SK-N-SH treated with all-trans-retinoic acid at 6 μM for 48 hours (cell line): ENCODE results near the gene DCBLD2.

ENCODE experiments used
- BACH2 ChIP-seq: fragments of 250-450 bp; sonication (Bioruptor Pico); IDR thresholded peaks from 2 replicates; pipeline ENCODE4 v1.9.0; 2021; ENCODE audit warnings: mild to moderate bottlenecking, borderline replicate concordance
- CSDC2 ChIP-seq: fragments of 250-450 bp; sonication (Bioruptor Pico); IDR thresholded peaks from 2 replicates; pipeline ENCODE4 v1.5.0; 2020; ENCODE audit warnings: mild to moderate bottlenecking, moderate library complexity
- ESRRG ChIP-seq: fragments of 250-450 bp; sonication (Bioruptor Pico); IDR thresholded peaks from 2 replicates; pipeline ENCODE4 v1.6.1; 2021; ENCODE audit warnings: mild to moderate bottlenecking
- GLIS3 ChIP-seq: fragments of 250-450 bp; sonication (Bioruptor Pico); IDR thresholded peaks from 2 replicates; pipeline ENCODE4 v1.5.0; 2020; ENCODE audit warnings: mild to moderate bottlenecking, moderate library complexity
- PPARA ChIP-seq: fragments of 250-450 bp; sonication (Bioruptor Pico); IDR thresholded peaks from 2 replicates; pipeline ENCODE4 v1.5.0; 2020; ENCODE audit warnings: mild to moderate bottlenecking, borderline replicate concordance
- ZFP3 ChIP-seq: fragments of 250-450 bp; sonication (Bioruptor Pico); IDR thresholded peaks from 2 replicates; pipeline ENCODE4 v1.5.0; 2020; ENCODE audit warnings: mild to moderate bottlenecking, moderate library complexity
- ZFP30 ChIP-seq: fragments of 450-650 bp; formaldehyde crosslinking; IDR thresholded peaks from 2 replicates; pipeline ENCODE4 v1.5.0; 2022; ENCODE audit warnings: mild to moderate bottlenecking, moderate library complexity
- TF ChIP-seq, protein P1 (sequence below): fragments of 250-450 bp; sonication (Bioruptor Pico); IDR thresholded peaks from 2 replicates; pipeline ENCODE4 v1.5.0; 2020; ENCODE audit warnings: mild to moderate bottlenecking, moderate library complexity
- TF ChIP-seq, protein P2 (sequence below): fragments of 250-450 bp; sonication (Bioruptor Pico); IDR thresholded peaks from 2 replicates; pipeline ENCODE4 v1.8.0; 2020; ENCODE audit warnings: mild to moderate bottlenecking, moderate library complexity, borderline replicate concordance
- TF ChIP-seq, protein P3 (sequence below): fragments of 250-450 bp; sonication (Bioruptor Pico); IDR thresholded peaks from 2 replicates; pipeline ENCODE4 v1.5.1; 2021; ENCODE audit warnings: mild to moderate bottlenecking, moderate library complexity

DNA sequence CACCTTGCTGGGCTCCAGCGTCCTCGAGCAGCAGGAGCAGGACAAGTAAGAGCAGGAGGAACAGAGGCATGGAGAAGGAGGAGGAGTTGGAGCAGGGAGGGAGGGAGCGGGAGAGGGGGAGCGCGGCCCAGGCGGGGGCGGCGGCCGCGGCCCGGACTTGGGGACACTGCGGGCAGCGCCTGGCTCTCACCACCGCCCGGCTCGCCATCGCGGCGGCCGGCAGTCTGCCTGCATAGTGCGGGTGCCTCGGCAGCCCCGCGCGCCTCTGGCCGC is 440 bp downstream of the DCBLD2 start:
- no peak for TF ChIP-seq CSDC2 (CRISPR knock-in tag)
- TF ChIP-seq ZFP30, result no peak
- TF ChIP-seq, protein P1, sequence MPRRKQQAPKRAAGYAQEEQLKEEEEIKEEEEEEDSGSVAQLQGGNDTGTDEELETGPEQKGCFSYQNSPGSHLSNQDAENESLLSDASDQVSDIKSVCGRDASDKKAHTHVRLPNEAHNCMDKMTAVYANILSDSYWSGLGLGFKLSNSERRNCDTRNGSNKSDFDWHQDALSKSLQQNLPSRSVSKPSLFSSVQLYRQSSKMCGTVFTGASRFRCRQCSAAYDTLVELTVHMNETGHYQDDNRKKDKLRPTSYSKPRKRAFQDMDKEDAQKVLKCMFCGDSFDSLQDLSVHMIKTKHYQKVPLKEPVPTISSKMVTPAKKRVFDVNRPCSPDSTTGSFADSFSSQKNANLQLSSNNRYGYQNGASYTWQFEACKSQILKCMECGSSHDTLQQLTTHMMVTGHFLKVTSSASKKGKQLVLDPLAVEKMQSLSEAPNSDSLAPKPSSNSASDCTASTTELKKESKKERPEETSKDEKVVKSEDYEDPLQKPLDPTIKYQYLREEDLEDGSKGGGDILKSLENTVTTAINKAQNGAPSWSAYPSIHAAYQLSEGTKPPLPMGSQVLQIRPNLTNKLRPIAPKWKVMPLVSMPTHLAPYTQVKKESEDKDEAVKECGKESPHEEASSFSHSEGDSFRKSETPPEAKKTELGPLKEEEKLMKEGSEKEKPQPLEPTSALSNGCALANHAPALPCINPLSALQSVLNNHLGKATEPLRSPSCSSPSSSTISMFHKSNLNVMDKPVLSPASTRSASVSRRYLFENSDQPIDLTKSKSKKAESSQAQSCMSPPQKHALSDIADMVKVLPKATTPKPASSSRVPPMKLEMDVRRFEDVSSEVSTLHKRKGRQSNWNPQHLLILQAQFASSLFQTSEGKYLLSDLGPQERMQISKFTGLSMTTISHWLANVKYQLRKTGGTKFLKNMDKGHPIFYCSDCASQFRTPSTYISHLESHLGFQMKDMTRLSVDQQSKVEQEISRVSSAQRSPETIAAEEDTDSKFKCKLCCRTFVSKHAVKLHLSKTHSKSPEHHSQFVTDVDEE (CRISPR knock-in tag), result no peak
- TF ChIP-seq PPARA (CRISPR knock-in tag), result no peak
- TF ChIP-seq, protein P2, sequence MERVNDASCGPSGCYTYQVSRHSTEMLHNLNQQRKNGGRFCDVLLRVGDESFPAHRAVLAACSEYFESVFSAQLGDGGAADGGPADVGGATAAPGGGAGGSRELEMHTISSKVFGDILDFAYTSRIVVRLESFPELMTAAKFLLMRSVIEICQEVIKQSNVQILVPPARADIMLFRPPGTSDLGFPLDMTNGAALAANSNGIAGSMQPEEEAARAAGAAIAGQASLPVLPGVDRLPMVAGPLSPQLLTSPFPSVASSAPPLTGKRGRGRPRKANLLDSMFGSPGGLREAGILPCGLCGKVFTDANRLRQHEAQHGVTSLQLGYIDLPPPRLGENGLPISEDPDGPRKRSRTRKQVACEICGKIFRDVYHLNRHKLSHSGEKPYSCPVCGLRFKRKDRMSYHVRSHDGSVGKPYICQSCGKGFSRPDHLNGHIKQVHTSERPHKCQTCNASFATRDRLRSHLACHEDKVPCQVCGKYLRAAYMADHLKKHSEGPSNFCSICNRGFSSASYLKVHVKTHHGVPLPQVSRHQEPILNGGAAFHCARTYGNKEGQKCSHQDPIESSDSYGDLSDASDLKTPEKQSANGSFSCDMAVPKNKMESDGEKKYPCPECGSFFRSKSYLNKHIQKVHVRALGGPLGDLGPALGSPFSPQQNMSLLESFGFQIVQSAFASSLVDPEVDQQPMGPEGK (CRISPR knock-in tag), result no peak
- TF ChIP-seq BACH2 (CRISPR knock-in tag), result no peak
- TF ChIP-seq ZFP3, result no peak
- no peak for TF ChIP-seq GLIS3 (CRISPR knock-in tag)
- TF ChIP-seq, protein P3, sequence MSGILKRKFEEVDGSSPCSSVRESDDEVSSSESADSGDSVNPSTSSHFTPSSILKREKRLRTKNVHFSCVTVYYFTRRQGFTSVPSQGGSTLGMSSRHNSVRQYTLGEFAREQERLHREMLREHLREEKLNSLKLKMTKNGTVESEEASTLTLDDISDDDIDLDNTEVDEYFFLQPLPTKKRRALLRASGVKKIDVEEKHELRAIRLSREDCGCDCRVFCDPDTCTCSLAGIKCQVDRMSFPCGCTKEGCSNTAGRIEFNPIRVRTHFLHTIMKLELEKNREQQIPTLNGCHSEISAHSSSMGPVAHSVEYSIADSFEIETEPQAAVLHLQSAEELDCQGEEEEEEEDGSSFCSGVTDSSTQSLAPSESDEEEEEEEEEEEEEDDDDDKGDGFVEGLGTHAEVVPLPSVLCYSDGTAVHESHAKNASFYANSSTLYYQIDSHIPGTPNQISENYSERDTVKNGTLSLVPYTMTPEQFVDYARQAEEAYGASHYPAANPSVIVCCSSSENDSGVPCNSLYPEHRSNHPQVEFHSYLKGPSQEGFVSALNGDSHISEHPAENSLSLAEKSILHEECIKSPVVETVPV, result no peak
- TF ChIP-seq ESRRG (CRISPR knock-in tag), result no peak
